Prostate gland (tissue), 2 donors: ENCODE measurements around the gene NCOA3. TPM values are rescaled to one million over a fixed set of nuclear protein-coding genes. Genes with fewer than 3 reads are reported as not detected.
A peak's percentile ranks its signal among the peaks of the same experiment; 100 is the strongest.

Source experiments
- DNase-seq: peaks from one replicate; pipeline ENCODE4 v3.0.0-alpha.2; 2019; ENCODE audit warnings: low spot score
- H3K27ac ChIP-seq, 2 donors: fragments of 200-600 bp; sonication (generic); 2 replicates each; pipeline ENCODE4 v1.5.1; 2017 to 2019
- H3K27me3 ChIP-seq: fragments of 200-600 bp; sonication (generic); replicated peaks from 2 replicates; pipeline ENCODE4 v1.5.1; 2019; ENCODE audit not compliant: insufficient read depth
- H3K36me3 ChIP-seq, 2 donors: fragments of 200-600 bp; sonication (generic); 1 replicate in 1 of 2; 2 replicates in 1 of 2; pipeline versions ENCODE4 v1.5.1 to v1.8.1; 2017 to 2019
- H3K4me1 ChIP-seq: fragments of 200-600 bp; sonication (generic); replicated peaks from 2 replicates; pipeline ENCODE4 v1.5.1; 2019
- H3K4me3 ChIP-seq, 2 donors: fragments of 200-600 bp; sonication (generic); 2 replicates each; pipeline ENCODE4 v1.5.1; 2017 to 2019
- H3K9me3 ChIP-seq: fragments of 200-600 bp; sonication (generic); 2 replicates; pipeline ENCODE4 v1.5.1; 2017
- POLR2A ChIP-seq: fragments of 450-650 bp; IDR thresholded peaks from one replicate; pipeline ENCODE4 v1.6.1; 2016; ENCODE audit warnings: antibody characterized with exemption, mild to moderate bottlenecking
- POLR2AphosphoS5 ChIP-seq: sonication (generic); formaldehyde crosslinking; IDR thresholded peaks from one replicate; pipeline ENCODE4 v1.6.1; 2017; ENCODE audit warnings: antibody characterized with exemption
- WGBS: methylation state at CpG from one replicate; pipeline ENCODE4 v1.1.5; 2018; 5-methylcytosine and 5-hydroxymethylcytosine counted together
- intact Hi-C: fragments of 100-400 bp; cut with DNase I; formaldehyde crosslinking; loops from one replicate; pipeline ENCODE4 v1.14.2; 2022
- total RNA-seq, 2 donors: library from RNA; depleted of rRNA; stranded (reverse); fragments of >200 nt; gene quantifications; one replicate each; pipeline ENCODE4 v1.1.0, GENCODE V29; 2016
- TF ChIP-seq, protein P1 (sequence below), 4 experiments: fragments of 200-600 bp in 2 of 4; fragments of 450-650 bp in 2 of 4; sonication (generic) in 2 of 4; IDR thresholded peaks; 1 replicate in 3 of 4; 2 replicates in 1 of 4; pipeline ENCODE4 v1.5.1; 2016 to 2019; ENCODE audit warnings: antibody characterized with exemption in 4 of 4, mild to moderate bottlenecking in 2 of 4, moderate library complexity in 2 of 4

Gene NCOA3
- total RNA-seq, 2 donors from 2014 or later = 21.6 to 35.6 TPM

DNA sequence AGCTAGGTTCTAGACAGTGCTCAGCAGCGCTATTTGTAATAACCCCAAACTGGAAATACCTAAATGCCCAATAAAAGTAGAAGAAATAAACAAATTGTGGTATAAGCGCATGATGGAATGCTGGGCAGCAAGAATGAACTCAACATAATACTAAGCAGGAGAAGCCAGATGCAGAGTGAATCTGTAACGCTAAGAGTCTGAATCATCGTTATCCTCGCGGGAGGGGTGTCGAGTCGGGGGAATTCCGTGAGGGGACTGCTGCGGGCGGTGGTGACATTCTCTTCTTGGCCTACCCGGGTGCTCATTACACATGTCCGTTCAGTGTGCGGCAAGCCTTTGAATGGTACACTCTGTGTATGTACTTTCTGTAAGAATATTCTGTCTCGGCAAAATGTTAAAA is 199.9 kb downstream of the NCOA3 start:
- 50% methylated on average over 15 of the region's 15 CpGs for WGBS
- H3K27ac ChIP-seq = no peak overlapping the region
- H3K27me3 ChIP-seq = no peaks in the 10 kb centered on the region

DNA sequence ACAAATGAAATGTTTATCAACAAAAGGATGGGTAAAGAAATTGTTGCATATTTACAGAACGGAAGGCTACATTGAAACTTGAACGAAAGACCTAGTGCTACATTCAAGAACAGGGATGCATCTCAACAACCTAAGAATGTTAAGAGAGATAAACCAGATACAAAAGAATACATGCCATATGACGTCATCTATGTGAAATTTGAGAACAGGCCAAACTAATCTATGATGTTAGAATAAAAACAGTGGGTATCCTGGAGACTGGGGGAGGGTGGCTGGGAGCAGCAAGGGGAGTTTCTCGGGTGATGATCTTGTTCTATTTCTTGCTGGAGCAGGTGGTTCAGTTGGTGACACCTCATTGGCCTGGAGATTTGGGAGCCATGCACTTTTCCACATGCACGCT is 202.1 kb downstream of the NCOA3 start:
- Histone ChIP-seq H3K4me1 (no peaks in the 10 kb centered on the region), H3K9me3 (no peaks in the 10 kb centered on the region), H3K4me3 (no peak overlapping the region), H3K36me3 (no peaks in the 10 kb centered on the region), H3K27ac (no peak overlapping the region), H3K27me3 (no peaks in the 10 kb centered on the region)
- DNase-seq = no peak
- TF ChIP-seq POLR2AphosphoS5 = no peak
- TF ChIP-seq POLR2A = no peak
- TF ChIP-seq, protein P1, sequence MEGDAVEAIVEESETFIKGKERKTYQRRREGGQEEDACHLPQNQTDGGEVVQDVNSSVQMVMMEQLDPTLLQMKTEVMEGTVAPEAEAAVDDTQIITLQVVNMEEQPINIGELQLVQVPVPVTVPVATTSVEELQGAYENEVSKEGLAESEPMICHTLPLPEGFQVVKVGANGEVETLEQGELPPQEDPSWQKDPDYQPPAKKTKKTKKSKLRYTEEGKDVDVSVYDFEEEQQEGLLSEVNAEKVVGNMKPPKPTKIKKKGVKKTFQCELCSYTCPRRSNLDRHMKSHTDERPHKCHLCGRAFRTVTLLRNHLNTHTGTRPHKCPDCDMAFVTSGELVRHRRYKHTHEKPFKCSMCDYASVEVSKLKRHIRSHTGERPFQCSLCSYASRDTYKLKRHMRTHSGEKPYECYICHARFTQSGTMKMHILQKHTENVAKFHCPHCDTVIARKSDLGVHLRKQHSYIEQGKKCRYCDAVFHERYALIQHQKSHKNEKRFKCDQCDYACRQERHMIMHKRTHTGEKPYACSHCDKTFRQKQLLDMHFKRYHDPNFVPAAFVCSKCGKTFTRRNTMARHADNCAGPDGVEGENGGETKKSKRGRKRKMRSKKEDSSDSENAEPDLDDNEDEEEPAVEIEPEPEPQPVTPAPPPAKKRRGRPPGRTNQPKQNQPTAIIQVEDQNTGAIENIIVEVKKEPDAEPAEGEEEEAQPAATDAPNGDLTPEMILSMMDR (IDR thresholded peaks at IDR 0.05) = no peak
- 73% methylated on average over 5 of the region's 5 CpGs for WGBS
- intact Hi-C loops = no loop called here

More for the DNA sequence above, 199.9 kb downstream of the NCOA3 start:
- no peak overlapping the region for H3K4me3 ChIP-seq
- peak; percentile 7 for TF ChIP-seq POLR2AphosphoS5
- TF ChIP-seq, protein P1 (IDR thresholded peaks at IDR 0.05) = no peak
- intact Hi-C loops = no loop called here
- no peak for DNase-seq
- H3K4me1 ChIP-seq = no peaks in the 10 kb centered on the region
- H3K36me3 ChIP-seq = no peaks in the 10 kb centered on the region
- H3K9me3 ChIP-seq = no peaks in the 10 kb centered on the region

DNA sequence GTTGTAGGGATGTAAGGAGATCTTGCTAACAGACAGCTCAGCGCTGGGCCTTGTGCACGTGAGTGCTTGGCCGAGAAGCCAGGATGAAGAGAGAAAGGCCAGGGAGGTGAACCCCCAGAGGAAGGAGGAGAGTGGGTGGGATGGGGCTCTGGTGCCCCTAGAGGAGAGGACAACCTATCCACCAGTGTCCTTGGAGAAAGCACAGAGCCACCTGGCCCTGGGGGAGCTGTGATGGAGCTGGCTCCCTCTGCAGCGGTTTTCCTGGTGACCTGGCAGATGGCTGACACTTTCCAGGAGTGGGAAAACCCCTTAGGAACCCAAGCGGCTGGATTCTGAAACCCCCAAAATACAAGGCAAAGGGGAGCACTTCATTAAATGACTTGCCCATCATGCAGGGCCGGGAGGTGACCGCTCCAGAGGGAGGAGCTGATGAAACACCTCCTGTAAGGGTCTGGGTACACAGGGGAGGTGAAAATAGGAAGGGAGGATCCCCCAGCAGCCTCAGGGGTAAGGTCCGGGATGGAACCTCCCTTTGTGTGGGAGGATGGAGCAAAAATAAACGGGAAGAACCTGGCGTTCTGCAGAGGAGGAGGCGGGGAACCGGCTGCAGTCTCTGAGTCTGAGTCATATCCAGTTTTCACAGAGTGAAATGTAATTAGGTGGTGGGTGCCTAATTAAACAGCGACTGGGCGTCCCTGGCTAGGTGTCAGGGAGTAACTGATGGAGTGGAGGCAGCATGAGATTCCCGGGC is 203.2 kb downstream of the NCOA3 start:
- H3K27me3 ChIP-seq = no peaks in the 10 kb centered on the region
- no peak overlapping the region for H3K4me3 ChIP-seq
- no peaks in the 10 kb centered on the region for H3K4me1 ChIP-seq
- TF ChIP-seq POLR2AphosphoS5 = no peak
- TF ChIP-seq, protein P1 (IDR thresholded peaks at IDR 0.05) = no peak
- no peak for TF ChIP-seq POLR2A
- intact Hi-C loops = no loop called here
- no peaks in the 10 kb centered on the region for H3K36me3 ChIP-seq
- no peak for DNase-seq
- H3K9me3 ChIP-seq = no peaks in the 10 kb centered on the region
- no peak overlapping the region for H3K27ac ChIP-seq
- WGBS = 53% methylated on average over 15 of the region's 15 CpGs

DNA sequence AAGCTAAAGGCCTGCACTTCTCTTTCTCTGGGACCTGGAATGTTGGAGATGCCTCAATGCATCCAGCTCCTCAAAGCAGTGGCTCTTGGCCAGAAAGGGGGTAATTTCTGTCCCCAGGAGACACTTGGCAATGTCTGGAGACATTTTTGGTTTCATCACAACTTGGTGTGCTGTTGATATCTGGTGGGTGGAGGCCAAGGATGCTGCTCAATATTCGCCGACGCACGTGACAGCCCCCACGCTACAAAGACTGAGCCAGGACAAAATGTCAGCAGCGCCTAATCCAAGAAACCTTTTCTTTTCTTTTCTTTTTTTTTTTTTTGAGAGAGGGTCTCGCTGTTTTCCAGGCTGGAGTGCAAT is 203.8 kb downstream of the NCOA3 start:
- no peak for DNase-seq
- H3K4me3 ChIP-seq = no peak overlapping the region
- 87% methylated on average over 7 of the region's 7 CpGs for WGBS
- no peaks in the 10 kb centered on the region for H3K9me3 ChIP-seq
- H3K36me3 ChIP-seq = no peaks in the 10 kb centered on the region
- TF ChIP-seq, protein P1 (IDR thresholded peaks at IDR 0.05) = no peak
- TF ChIP-seq POLR2AphosphoS5 = no peak
- TF ChIP-seq POLR2A = no peak
- H3K27me3 ChIP-seq = no peaks in the 10 kb centered on the region
- no peaks in the 10 kb centered on the region for H3K4me1 ChIP-seq
- no peak overlapping the region for H3K27ac ChIP-seq
- intact Hi-C loops = no loop called here

DNA sequence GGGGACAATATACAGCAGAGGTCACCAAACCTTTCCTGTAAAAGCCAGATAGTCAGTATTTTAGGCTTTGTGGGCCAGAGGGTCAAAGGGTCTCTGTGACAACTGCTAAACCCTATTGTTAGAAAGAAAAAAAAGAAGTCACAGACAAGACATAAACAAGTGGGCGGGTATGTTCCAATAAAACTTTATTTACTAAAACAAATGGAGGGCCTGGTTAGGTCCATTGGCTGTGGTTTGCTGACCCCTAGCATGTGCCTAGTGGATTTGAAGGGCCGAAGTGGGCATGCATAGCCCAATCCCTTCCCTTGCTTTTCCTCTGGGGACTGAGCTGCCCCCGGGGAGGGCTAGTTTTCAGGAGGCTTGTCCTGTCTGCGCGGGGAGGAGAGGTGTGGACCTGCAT is 204.7 kb downstream of the NCOA3 start:
- H3K9me3 ChIP-seq = no peaks in the 10 kb centered on the region
- H3K27ac ChIP-seq = no peak overlapping the region
- H3K27me3 ChIP-seq = no peaks in the 10 kb centered on the region
- TF ChIP-seq POLR2A = no peak
- no peak for TF ChIP-seq POLR2AphosphoS5
- TF ChIP-seq, protein P1 (IDR thresholded peaks at IDR 0.05) = no peak
- no peak for DNase-seq
- H3K4me1 ChIP-seq = no peaks in the 10 kb centered on the region
- WGBS = 92% methylated on average over 5 of the region's 5 CpGs
- no peaks in the 10 kb centered on the region for H3K36me3 ChIP-seq
- H3K4me3 ChIP-seq = no peak overlapping the region
- intact Hi-C loops = no loop called here
